Right cardiac atrium (tissue), 5 donors: ENCODE results near the gene NBAS. TPM values are rescaled to one million over a fixed set of nuclear protein-coding genes. Genes with fewer than 3 reads are reported as not detected.

Source experiments
- ATAC-seq, 2 donors: fragments of 200-7000 bp; cut with Tn5 transposase; one replicate each; pipeline versions ENCODE4 v1.8.0 to v1.9.1; 2020; ENCODE audit warnings: moderate library complexity in 2 of 2, mild to moderate bottlenecking in 1 of 2
- DNase-seq, 3 donors: peaks; one replicate each; pipeline ENCODE4 v3.0.0-alpha.2; 2020
- H3K27ac ChIP-seq: one replicate; pipeline ENCODE4 v1.5.1; 2013; ENCODE audit warnings: mild to moderate bottlenecking, low read length, control low read depth, moderate library complexity
- H3K27me3 ChIP-seq: one replicate; pipeline ENCODE4 v1.6.1; 2013; ENCODE audit not compliant: control insufficient read depth, insufficient read depth
- H3K4me1 ChIP-seq: one replicate; pipeline ENCODE4 v1.6.1; 2013; ENCODE audit warnings: low read length; ENCODE audit not compliant: control insufficient read depth, insufficient read depth
- H3K4me3 ChIP-seq: one replicate; pipeline ENCODE4 v1.5.1; 2013; ENCODE audit warnings: low read length, control low read depth
- H3K9me3 ChIP-seq: one replicate; pipeline ENCODE4 v1.6.1; 2013; ENCODE audit warnings: low read length; ENCODE audit not compliant: control insufficient read depth
- WGBS: extraction: QIAGEN DNeasy Blood & Tissue Kit; methylation state at CpG from one replicate; pipeline ENCODE4 v1.1.7; 2013; 5-methylcytosine and 5-hydroxymethylcytosine counted together
- intact Hi-C, 4 donors: fragments of 100-400 bp; cut with DNase I; formaldehyde crosslinking; loops; one replicate each; pipeline versions ENCODE4 v1.11.0 to v1.14.0; 2022 to 2023
- polyA plus RNA-seq: library from polyadenylated mRNA; stranded (reverse); fragments of 200-250 nt; gene quantifications from one replicate; pipeline ENCODE4 v1.2.3, GENCODE V29; 2013
- total RNA-seq, 4 donors: library from RNA; stranded (reverse); fragmentation: NEBNext Ultra II Directional; extraction: Animal tissue kit (Norgen Biotek cat#: 25700); gene quantifications; one replicate each; pipeline ENCODE4 v1.2.1, GENCODE V29; 2021
- donor health status: healthy with polysubstance abuse.
- donor health status: DM: no; HTN: yes; CAD: no.
- donor health status: DM: no; HTN: no; CAD: no.
- donor health status: DM: no; HTN: yes; CAD: no; lungs with severe emphysema.
- donor health status: DM: yes; HTN: yes; CAD: no.

The NBAS gene
- total and polyA plus RNA-seq, 5 donors: 22.4 to 59.4 (median 52.9) TPM

DNA sequence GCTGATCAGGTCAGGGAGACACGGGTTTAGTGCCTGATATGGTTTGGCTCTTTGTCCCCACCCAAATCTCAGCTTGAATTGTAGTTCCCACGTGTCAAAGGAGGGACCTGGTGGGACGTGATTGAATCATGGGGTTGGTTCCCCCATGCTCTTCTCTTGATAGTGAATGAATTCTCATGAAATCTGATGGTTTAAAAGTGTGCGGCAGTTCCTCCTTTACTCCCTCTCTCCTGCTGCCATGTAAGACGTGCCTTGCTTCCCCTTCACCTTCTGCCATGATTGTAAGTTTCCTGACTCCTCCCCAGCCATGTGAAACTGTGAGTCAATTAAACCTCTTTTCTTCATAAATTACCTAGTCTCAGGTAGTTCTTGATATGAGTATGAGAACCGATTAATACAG lies 424.5 kb downstream of the NBAS start:
- 86% methylated on average over 6 of the region's 6 CpGs for WGBS
- no peak for DNase-seq
- Histone ChIP-seq H3K4me3 (no peak overlapping the region), H3K27me3 (no peaks in the 10 kb centered on the region), H3K27ac (no peak overlapping the region), H3K9me3 (no peaks in the 10 kb centered on the region), H3K4me1 (no peaks in the 10 kb centered on the region)
- no peak for ATAC-seq
- intact Hi-C loops: no loop called here

- Histone ChIP-seq H3K4me3 (no peak overlapping the region), H3K4me1 (no peaks in the 10 kb centered on the region), H3K9me3 (no peaks in the 10 kb centered on the region), H3K27ac (no peak overlapping the region), H3K27me3 (no peaks in the 10 kb centered on the region)
- ATAC-seq (no peak), DNase-seq (no peak)
- intact Hi-C loops: no loop called here
- WGBS: 87% methylated on average over 3 of the region's 3 CpGs
Measured at GRCh38 chr2:15134957-15135356, 426.2 kb downstream of the NBAS start.

- no peaks in the 10 kb centered on the region for H3K9me3 ChIP-seq
- DNase-seq: no peak
- no peak overlapping the region for H3K27ac ChIP-seq
- H3K4me3 ChIP-seq: no peak overlapping the region
- no peaks in the 10 kb centered on the region for H3K4me1 ChIP-seq
- intact Hi-C loops: no loop called here
- H3K27me3 ChIP-seq: no peaks in the 10 kb centered on the region
- ATAC-seq: no peak
Measured at GRCh38 chr2:15133461-15133860, 427.7 kb downstream of the NBAS start.

DNA sequence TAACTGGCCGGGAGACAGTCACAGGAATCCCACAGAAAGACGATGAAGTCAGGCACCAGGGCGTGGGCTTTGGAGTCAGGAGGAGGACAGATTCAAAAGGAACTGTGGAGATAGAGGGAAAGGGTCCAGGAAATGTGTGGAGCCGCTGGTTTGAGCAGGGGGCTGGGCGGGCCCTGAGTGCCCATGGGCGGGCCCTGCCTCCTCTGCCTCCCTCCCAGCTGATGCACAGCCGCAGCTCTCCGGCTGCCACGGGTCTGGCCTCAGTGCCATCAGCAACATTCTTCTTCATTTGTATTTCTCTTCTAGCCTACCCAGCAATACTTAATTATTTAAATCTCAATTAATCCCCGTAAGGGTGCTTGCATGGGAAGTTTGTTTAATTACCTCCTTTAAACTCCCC lies 432.3 kb downstream of the NBAS start:
- H3K9me3 ChIP-seq: no peaks in the 10 kb centered on the region

GRCh38 chr2:15127876-15128275 lies 433.3 kb downstream of the NBAS start:
- Histone ChIP-seq H3K27ac (no peak overlapping the region), H3K27me3 (no peaks in the 10 kb centered on the region), H3K4me3 (no peak overlapping the region), H3K4me1 (no peaks in the 10 kb centered on the region), H3K9me3 (no peaks in the 10 kb centered on the region)
- DNase-seq (no peak), ATAC-seq (no peak)
- intact Hi-C loops: no loop called here
- WGBS: 86% methylated on average over 3 of the region's 3 CpGs

More for the DNA sequence above, 432.3 kb downstream of the NBAS start:
- WGBS: 71% methylated on average over 10 of the region's 10 CpGs
- no peaks in the 10 kb centered on the region for H3K4me1 ChIP-seq
- ATAC-seq (no peak), DNase-seq (peak in 1 of 3 donors; percentile 39)
- no peak overlapping the region for H3K27ac ChIP-seq
- no peaks in the 10 kb centered on the region for H3K27me3 ChIP-seq
- H3K4me3 ChIP-seq: no peak overlapping the region
- intact Hi-C loops: no loop called here

DNA sequence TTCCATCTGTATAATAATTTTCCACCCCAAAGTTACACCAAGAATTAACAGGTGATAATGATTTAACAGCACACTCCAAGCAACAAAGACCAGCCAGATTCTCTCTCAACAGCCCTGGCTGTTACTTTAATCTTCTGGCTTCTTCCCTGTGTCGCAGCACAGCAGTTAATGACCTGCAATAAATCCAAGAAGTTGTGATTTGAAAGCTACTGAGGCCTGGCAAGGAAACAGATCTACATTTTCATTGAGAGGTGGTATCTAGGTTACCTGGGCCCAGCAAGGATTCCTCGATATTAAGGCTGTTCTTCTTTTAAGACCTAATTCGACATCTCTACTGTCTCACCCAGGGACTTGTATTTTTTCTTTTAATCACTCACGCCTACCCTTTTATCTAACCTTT lies 433.8 kb downstream of the NBAS start:
- no peak for ATAC-seq
- no peak for DNase-seq
- Histone ChIP-seq H3K27ac (no peak overlapping the region), H3K27me3 (no peaks in the 10 kb centered on the region), H3K9me3 (no peaks in the 10 kb centered on the region), H3K4me3 (no peak overlapping the region), H3K4me1 (no peaks in the 10 kb centered on the region)
- WGBS: 73% methylated on average over 4 of the region's 4 CpGs
- intact Hi-C loops: no loop called here

DNA sequence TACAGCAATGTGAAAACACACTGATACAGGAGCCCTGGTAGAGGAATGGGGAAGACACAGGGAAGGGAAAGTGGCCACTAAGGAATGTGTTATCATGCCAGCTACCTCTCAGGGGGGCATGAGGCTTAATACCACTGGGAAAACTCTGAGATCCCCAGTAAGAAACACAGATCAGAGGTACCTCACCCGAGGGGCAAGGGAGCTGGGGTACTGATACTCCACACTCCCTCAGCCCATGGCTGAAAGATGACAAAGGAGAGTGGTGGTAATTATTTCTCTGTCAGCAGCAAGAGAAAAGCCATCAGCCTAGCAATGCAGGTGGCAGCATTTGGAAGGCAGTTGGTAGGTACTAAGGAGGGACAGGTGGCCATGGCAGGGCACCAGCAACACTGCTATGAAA lies 434.8 kb downstream of the NBAS start:
- H3K27ac ChIP-seq: no peak overlapping the region
- no peak overlapping the region for H3K4me3 ChIP-seq
- ATAC-seq (no peak), DNase-seq (no peak)
- 86% methylated on average over 1 of the region's 1 CpG for WGBS
- H3K9me3 ChIP-seq: no peaks in the 10 kb centered on the region
- H3K4me1 ChIP-seq: no peaks in the 10 kb centered on the region
- intact Hi-C loops: no loop called here
- H3K27me3 ChIP-seq: no peaks in the 10 kb centered on the region

- no peaks in the 10 kb centered on the region for H3K27me3 ChIP-seq
- DNase-seq (peak in 2 of 3 donors; percentile 19 to 52), ATAC-seq (no peak)
- H3K4me3 ChIP-seq: no peak overlapping the region
- no peak overlapping the region for H3K27ac ChIP-seq
- intact Hi-C loops: no loop called here
- no peaks in the 10 kb centered on the region for H3K9me3 ChIP-seq
- H3K4me1 ChIP-seq: no peaks in the 10 kb centered on the region
- WGBS: 56% methylated on average over 2 of the region's 2 CpGs
Measured at GRCh38 chr2:15122915-15123314, 438.2 kb downstream of the NBAS start.

GRCh38 chr2:15120631-15121030 lies 440.5 kb downstream of the NBAS start:
- DNase-seq (no peak), ATAC-seq (no peak)
- Histone ChIP-seq H3K4me3 (no peak overlapping the region), H3K9me3 (no peaks in the 10 kb centered on the region), H3K27ac (no peak overlapping the region), H3K27me3 (no peaks in the 10 kb centered on the region), H3K4me1 (no peaks in the 10 kb centered on the region)
- WGBS: 52% methylated on average over 6 of the region's 6 CpGs
- intact Hi-C loops: no loop called here

DNA sequence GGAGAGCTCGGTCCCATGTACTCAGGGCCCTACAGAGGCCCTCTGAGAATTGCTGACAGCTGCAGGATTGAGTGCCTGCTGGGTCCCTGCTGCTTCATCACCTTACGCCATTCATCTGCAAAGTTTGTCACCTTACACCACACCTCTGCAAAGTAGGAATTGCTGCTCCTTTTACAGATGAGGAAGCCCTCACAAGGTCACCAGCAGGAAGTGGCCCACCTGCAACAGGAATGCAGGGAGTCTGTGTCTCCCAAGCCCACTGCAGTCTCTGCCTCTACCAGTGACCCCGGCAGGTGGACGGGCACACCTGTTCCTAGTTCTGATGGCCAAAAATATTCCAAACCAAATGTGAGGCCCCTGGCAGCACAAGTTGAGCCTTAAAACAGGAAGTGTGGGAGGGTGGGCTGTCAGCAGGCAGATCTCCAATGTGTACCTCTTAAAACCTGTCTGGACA lies 441.4 kb downstream of the NBAS start:
- H3K4me1 ChIP-seq: no peaks in the 10 kb centered on the region
- no peaks in the 10 kb centered on the region for H3K9me3 ChIP-seq
- 74% methylated on average over 4 of the region's 4 CpGs for WGBS
- no peak for ATAC-seq
- H3K4me3 ChIP-seq: no peak overlapping the region
- intact Hi-C loops: no loop called here
- no peaks in the 10 kb centered on the region for H3K27me3 ChIP-seq
- peak in 1 of 3 donors; percentile 32 for DNase-seq
- H3K27ac ChIP-seq: no peak overlapping the region

DNA sequence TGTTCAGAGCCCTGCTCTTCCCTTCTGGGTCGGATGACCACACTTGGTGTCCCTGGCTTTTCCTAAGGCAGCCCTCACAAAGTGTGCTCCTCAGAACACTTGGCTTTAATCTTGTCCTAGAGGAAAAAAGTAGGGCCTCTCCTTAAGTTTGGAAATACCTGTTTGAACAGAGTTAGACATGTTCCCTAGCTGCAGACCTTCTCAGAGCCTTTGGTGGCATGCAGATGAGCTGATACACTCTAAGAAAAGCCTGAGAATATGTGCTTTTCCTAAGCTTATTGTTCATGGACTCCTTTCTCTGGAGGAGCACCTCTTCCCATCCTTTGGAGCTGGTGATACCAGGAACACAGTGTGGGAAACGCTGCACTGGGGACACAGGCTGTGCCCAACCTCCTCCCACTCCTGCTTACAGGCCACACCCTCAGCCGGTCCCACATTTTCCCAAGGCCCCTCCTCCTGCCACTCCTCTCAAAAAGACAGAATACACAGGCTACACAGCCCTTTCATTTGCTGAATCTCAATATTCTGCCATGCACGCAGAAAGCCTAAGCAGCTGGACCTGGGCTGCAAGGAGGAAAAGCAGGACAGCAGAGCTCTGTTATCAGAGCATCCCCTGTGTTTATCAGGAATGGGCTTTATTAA lies 443.6 kb downstream of the NBAS start:
- no peaks in the 10 kb centered on the region for H3K4me1 ChIP-seq
- no peaks in the 10 kb centered on the region for H3K27me3 ChIP-seq
- H3K4me3 ChIP-seq: no peak overlapping the region
- intact Hi-C loops: no loop called here
- DNase-seq (no peak), ATAC-seq (no peak)
- no peak overlapping the region for H3K27ac ChIP-seq
- no peaks in the 10 kb centered on the region for H3K9me3 ChIP-seq
- WGBS: 55% methylated on average over 4 of the region's 4 CpGs
